HAP-1 (cell line): ENCODE measurements around the gene TLE5.
A peak's percentile ranks its signal among the peaks of the same experiment; 100 is the strongest.

Source experiments
- DNase-seq, 2 experiments: peaks; one replicate each; pipeline ENCODE4 v3.0.0-alpha.2; 2016 to 2020; ENCODE audit warnings: low spot score in 2 of 2
- H3K27me3 ChIP-seq: fragments of 250-450 bp; sonication (Bioruptor Pico); 2 replicates; pipeline ENCODE4 v1.5.1; 2020; ENCODE audit warnings: low read depth, mild to moderate bottlenecking, moderate library complexity
- H3K36me3 ChIP-seq: fragments of 250-450 bp; sonication (Bioruptor Pico); replicated peaks from 2 replicates; pipeline ENCODE4 v1.5.1; 2020; ENCODE audit warnings: mild to moderate bottlenecking
- H3K4me1 ChIP-seq: fragments of 250-450 bp; sonication (Bioruptor Pico); 2 replicates; pipeline ENCODE4 v1.5.1; 2020; ENCODE audit warnings: mild to moderate bottlenecking
- H3K4me3 ChIP-seq: fragments of 250-450 bp; sonication (Bioruptor Pico); 2 replicates; pipeline ENCODE4 v1.5.1; 2020; ENCODE audit warnings: mild to moderate bottlenecking, moderate library complexity
- H3K9me3 ChIP-seq: fragments of 250-450 bp; sonication (Bioruptor Pico); 2 replicates; pipeline ENCODE4 v1.5.1; 2020; ENCODE audit warnings: mild to moderate bottlenecking, moderate library complexity
- in situ Hi-C: fragments of 300-500 bp; cut with MboI; formaldehyde crosslinking; loops from 3 replicates; pipeline ENCODE4 v1.14.3; 2020; ENCODE audit warnings: low sequenced_read_pairs, inconsistent platforms, mixed read lengths

The TLE5 gene

GRCh38 chr19:3062165-3063105 is at the start of gene TLE5:
TSS of gene TLE5 (minus strand) at chr19:3062495. CDS start at chr19:3062200, 295 bp downstream.
- Histone ChIP-seq H3K9me3 (no peaks in the 10 kb centered on the region), H3K4me1 (no peaks in the 10 kb centered on the region), H3K4me3 (peak within 1 kb of the TSS; percentile 73), H3K36me3 (peaks cover 26% of the 10 kb centered on the region), H3K27me3 (no peaks in the 10 kb centered on the region)
- peak; percentile 50 to 73 for DNase-seq
- in situ Hi-C loops: no loop called here

GRCh38 chr19:3111586-3112247 is 49.4 kb upstream of the TLE5 start:
- in situ Hi-C loops: no loop called here

GRCh38 chr19:3110126-3110825 is 48.0 kb upstream of the TLE5 start:
- H3K9me3 ChIP-seq: no peaks in the 10 kb centered on the region
- no peaks in the 10 kb centered on the region for H3K4me1 ChIP-seq
- no peaks in the 10 kb centered on the region for H3K27me3 ChIP-seq
- no peak overlapping the region for H3K4me3 ChIP-seq
- DNase-seq: no peak
- in situ Hi-C loops: no loop called here
- no peaks in the 10 kb centered on the region; the same call in 1 of the 2 replicates for H3K36me3 ChIP-seq

More at GRCh38 chr19:3111586-3112247, 49.4 kb upstream of the TLE5 start:
- no peak overlapping the region for H3K4me3 ChIP-seq
- no peaks in the 10 kb centered on the region for H3K9me3 ChIP-seq
- no peak for DNase-seq
- no peaks in the 10 kb centered on the region for H3K4me1 ChIP-seq
- H3K36me3 ChIP-seq: no peaks in the 10 kb centered on the region; the same call in 1 of the 2 replicates
- no peaks in the 10 kb centered on the region for H3K27me3 ChIP-seq

- no peak overlapping the region for H3K4me3 ChIP-seq
- H3K36me3 ChIP-seq: no peaks in the 10 kb centered on the region
- no peaks in the 10 kb centered on the region for H3K4me1 ChIP-seq
- in situ Hi-C loops: no loop called here
- H3K9me3 ChIP-seq: no peaks in the 10 kb centered on the region
- no peak for DNase-seq
- no peaks in the 10 kb centered on the region for H3K27me3 ChIP-seq
Measured at GRCh38 chr19:3109491-3109890, 47.2 kb upstream of the TLE5 start.

GRCh38 chr19:3108775-3109174 is 46.5 kb upstream of the TLE5 start:
- no peak overlapping the region for H3K4me3 ChIP-seq
- no peaks in the 10 kb centered on the region for H3K27me3 ChIP-seq
- no peaks in the 10 kb centered on the region for H3K36me3 ChIP-seq
- in situ Hi-C loops: no loop called here
- no peaks in the 10 kb centered on the region for H3K9me3 ChIP-seq
- DNase-seq: peak; percentile 45 to 85
- H3K4me1 ChIP-seq: peaks cover 1% of the 10 kb centered on the region; the same call in 1 of the 2 replicates

- Histone ChIP-seq H3K9me3 (no peaks in the 10 kb centered on the region), H3K4me3 (no peak overlapping the region), H3K36me3 (no peaks in the 10 kb centered on the region), H3K4me1 (peaks cover 4% of the 10 kb centered on the region; the same call in 1 of the 2 replicates), H3K27me3 (no peaks in the 10 kb centered on the region)
- in situ Hi-C loops: no loop called here
- DNase-seq: no peak
Measured at GRCh38 chr19:3107658-3108057, 45.4 kb upstream of the TLE5 start.

GRCh38 chr19:3106509-3107141 is 44.3 kb upstream of the TLE5 start:
- Histone ChIP-seq H3K27me3 (no peaks in the 10 kb centered on the region), H3K4me1 (peaks cover 4% of the 10 kb centered on the region; the same call in 1 of the 2 replicates), H3K36me3 (no peaks in the 10 kb centered on the region), H3K9me3 (no peaks in the 10 kb centered on the region), H3K4me3 (no peak overlapping the region)
- in situ Hi-C loops: no loop called here
- DNase-seq: no peak

- H3K9me3 ChIP-seq: no peaks in the 10 kb centered on the region
- H3K4me3 ChIP-seq: no peak overlapping the region
- no peaks in the 10 kb centered on the region for H3K27me3 ChIP-seq
- in situ Hi-C loops: no loop called here
- DNase-seq: no peak
- H3K36me3 ChIP-seq: no peaks in the 10 kb centered on the region
- peaks cover 4% of the 10 kb centered on the region; the same call in 1 of the 2 replicates for H3K4me1 ChIP-seq
Measured at GRCh38 chr19:3105641-3106508, 43.6 kb upstream of the TLE5 start.

- H3K4me1 ChIP-seq: peaks cover 4% of the 10 kb centered on the region; the same call in 1 of the 2 replicates
- H3K36me3 ChIP-seq: no peaks in the 10 kb centered on the region
- DNase-seq: no peak
- H3K4me3 ChIP-seq: no peak overlapping the region
- H3K27me3 ChIP-seq: no peaks in the 10 kb centered on the region
- in situ Hi-C loops: loop anchor here (5.0 kb wide), 1 partner anchor 142 kb away; no protein-coding TSS in a partner anchor
- no peaks in the 10 kb centered on the region for H3K9me3 ChIP-seq
Measured at GRCh38 chr19:3104708-3104983, 42.4 kb upstream of the TLE5 start.

GRCh38 chr19:3102239-3103140 is 40.2 kb upstream of the TLE5 start:
- Histone ChIP-seq H3K9me3 (no peaks in the 10 kb centered on the region), H3K27me3 (no peaks in the 10 kb centered on the region), H3K4me1 (peaks cover 4% of the 10 kb centered on the region; the same call in 1 of the 2 replicates), H3K36me3 (no peaks in the 10 kb centered on the region), H3K4me3 (no peak overlapping the region)
- DNase-seq: no peak
- in situ Hi-C loops: loop anchor here (5.0 kb wide), 1 partner anchor 140 kb away; no protein-coding TSS in a partner anchor

- Histone ChIP-seq H3K36me3 (0 out of 2 replicates have a peak, but pooled peaks cover 2% of the 10 kb centered on the region), H3K9me3 (no peaks in the 10 kb centered on the region), H3K4me3 (no peak overlapping the region), H3K27me3 (no peaks in the 10 kb centered on the region), H3K4me1 (peaks cover 7% of the 10 kb centered on the region)
- in situ Hi-C loops: loop anchor here (5.0 kb wide), 1 partner anchor 139 kb away; no protein-coding TSS in a partner anchor
- no peak for DNase-seq
Measured at GRCh38 chr19:3100747-3101730, 38.7 kb upstream of the TLE5 start.
